Stimulated activated CD4-positive, alpha-beta T cell treated with anti-CD3 and anti-CD28 coated beads, TNF-alpha, amount 100 ng/mL, for 1 hour (primary cell): ENCODE measurements around the gene FGD2.

Source experiments
- DNase-seq, 3 donors: peaks; one replicate each; pipeline ENCODE4 v3.0.0-alpha.2; 2020; ENCODE audit warnings: low read depth in 3 of 3, low spot score in 1 of 3

The FGD2 gene, protein sequence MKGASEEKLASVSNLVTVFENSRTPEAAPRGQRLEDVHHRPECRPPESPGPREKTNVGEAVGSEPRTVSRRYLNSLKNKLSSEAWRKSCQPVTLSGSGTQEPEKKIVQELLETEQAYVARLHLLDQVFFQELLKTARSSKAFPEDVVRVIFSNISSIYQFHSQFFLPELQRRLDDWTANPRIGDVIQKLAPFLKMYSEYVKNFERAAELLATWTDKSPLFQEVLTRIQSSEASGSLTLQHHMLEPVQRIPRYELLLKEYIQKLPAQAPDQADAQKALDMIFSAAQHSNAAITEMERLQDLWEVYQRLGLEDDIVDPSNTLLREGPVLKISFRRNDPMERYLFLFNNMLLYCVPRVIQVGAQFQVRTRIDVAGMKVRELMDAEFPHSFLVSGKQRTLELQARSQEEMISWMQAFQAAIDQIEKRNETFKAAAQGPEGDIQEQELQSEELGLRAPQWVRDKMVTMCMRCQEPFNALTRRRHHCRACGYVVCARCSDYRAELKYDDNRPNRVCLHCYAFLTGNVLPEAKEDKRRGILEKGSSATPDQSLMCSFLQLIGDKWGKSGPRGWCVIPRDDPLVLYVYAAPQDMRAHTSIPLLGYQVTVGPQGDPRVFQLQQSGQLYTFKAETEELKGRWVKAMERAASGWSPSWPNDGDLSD

GRCh38 chr6:37005061-37005810, at the start of gene FGD2:
Gene FGD2, plus strand, starts transcription at chr6:37005655. Its CDS starts 163 bp downstream, at chr6:37005818.
- no peak for DNase-seq

GRCh38 chr6:36955671-36956445, 49.6 kb upstream of the FGD2 start:
- DNase-seq: no peak

- DNase-seq: no peak
Measured at GRCh38 chr6:36956446-36956820, 49.0 kb upstream of the FGD2 start.

- no peak for DNase-seq
Measured at GRCh38 chr6:36957773-36958271, 47.6 kb upstream of the FGD2 start.

GRCh38 chr6:36958775-36959554, 46.5 kb upstream of the FGD2 start:
- DNase-seq: no peak

- DNase-seq: no peak
Measured at GRCh38 chr6:36959555-36960250, 45.8 kb upstream of the FGD2 start.

DNA sequence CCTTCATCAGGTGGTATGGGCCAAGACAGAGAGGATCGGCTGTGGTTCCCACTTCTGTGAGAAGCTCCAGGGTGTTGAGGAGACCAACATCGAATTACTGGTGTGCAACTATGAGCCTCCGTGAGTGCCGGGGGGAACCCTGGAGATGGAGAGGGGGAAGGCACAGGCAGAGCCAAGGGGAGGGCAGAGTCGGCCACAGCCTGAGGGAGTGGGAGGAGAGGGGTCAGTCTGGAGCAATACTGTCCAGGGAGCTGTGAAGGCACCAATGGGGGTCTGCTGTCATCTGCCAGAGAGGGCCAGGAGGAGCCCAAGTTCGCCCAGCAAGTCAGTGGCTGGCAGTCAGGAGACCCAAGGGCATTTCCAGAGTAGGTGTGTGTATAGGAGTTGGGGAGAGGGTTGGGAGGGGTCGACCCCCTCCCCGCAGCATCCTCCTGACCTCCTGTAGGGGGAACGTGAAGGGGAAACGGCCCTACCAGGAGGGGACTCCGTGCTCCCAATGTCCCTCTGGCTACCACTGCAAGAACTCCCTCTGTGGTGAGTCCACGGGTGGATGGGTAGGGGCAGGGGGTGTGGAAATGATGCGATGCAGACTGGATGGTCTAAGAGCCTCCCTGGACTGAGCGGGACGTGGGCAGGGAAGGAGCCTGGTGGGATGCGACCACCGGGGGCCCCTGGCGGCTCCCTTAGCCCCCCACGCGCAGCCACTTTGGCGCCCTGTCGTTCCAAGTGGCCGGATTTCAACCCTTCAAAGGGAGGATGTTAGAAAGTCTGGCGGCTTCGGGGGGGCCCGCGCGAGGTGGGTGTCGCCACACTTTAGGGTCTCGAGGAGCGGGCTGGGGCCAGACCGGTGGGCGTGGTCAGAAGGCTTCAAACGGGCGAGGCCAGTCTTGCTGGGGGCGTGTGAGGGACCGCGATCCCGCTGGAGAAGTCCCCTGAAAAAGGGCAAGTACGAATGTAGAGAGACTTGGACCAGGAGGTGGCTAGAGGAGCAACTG, 43.7 kb upstream of the FGD2 start:
- no peak for DNase-seq

- DNase-seq: peak; percentile 54 to 59 (median 57)
Measured at GRCh38 chr6:36962874-36963273, 42.6 kb upstream of the FGD2 start.

DNA sequence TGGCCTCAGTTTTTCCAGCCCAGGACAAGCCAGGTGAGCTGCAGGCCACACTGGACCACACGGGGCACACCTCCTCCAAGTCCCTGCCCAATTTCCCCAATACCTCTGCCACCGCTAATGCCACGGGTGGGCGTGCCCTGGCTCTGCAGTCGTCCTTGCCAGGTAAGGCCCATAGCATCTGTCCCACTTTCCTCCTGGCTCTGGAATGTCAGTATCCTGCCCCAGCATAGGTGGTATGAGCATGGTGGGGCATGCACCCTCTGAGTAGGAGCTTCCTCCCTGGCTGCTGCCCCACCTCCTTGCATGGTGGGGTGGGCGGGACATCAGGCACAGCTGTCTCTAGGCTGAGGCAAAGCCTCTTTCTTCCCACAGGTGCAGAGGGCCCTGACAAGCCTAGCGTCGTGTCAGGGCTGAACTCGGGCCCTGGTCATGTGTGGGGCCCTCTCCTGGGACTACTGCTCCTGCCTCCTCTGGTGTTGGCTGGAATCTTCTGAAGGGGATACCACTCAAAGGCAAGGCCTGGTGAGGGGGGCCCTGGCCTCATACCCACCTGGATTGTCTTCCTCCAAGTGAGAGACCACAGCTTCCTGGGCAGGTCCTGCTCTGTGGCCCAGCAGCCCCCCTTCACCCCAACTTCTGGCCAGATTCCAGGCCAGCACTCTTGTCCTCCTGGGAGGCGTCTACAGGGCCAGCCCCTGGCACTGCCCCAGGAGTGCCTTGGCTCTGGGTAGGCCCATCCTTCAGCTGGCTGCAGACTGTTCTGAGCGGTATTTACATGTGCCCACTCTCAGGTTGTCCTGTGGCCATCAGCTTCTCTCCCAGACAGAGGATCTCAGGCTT, 41.8 kb upstream of the FGD2 start:
- DNase-seq: no peak

GRCh38 chr6:36964349-36964748, 41.1 kb upstream of the FGD2 start:
- DNase-seq: no peak

GRCh38 chr6:36964908-36965307, 40.5 kb upstream of the FGD2 start:
- DNase-seq: no peak

GRCh38 chr6:36967301-36967700, 38.2 kb upstream of the FGD2 start:
- DNase-seq: no peak

GRCh38 chr6:36967757-36968156, 37.7 kb upstream of the FGD2 start:
- no peak for DNase-seq

- DNase-seq: no peak
Measured at GRCh38 chr6:36968266-36968977, 37.0 kb upstream of the FGD2 start.

GRCh38 chr6:36969240-36969691, 36.2 kb upstream of the FGD2 start:
- no peak for DNase-seq

DNA sequence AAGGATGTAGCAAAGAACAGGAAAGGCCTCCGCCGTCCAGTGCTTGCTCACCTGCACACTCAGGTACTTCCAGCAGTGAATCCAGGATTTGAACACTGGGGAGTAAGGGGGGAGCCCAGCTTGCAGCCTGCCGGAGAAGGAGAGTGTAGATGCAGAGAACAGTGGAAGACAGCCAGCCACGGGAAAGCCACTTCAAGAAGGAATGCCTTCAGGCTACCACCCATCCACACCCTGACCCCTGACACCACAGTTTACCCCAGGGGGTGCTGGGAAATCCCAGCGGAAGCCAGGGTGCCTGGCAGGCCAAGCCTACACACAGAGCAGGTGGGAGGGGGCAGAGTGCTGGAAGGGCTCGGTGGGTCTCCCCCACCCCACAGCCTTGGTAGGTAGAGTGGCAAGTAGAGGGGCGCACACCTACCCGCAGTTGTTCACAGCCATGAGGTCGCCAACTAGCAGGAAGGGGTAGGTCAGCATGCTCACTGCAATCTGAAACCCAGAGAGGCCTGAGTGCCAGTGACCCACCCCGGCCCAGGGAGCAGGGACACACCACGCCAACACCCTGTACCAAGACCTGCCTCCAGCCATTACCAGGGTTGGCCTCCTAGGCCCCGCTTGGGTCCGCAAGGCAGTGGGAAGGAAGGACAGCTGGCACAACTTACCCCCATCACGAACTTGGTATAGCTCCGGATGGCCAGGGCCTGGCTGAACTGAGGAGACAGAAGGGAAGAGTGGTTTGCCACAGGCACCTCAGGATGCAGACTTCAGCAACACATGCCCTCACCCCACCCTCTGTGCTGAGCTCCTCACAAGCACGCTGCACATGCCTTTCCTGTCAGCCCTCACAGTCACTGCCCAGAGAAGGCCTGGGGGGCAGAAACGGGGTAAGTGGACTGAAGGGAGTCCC, 35.2 kb upstream of the FGD2 start:
- DNase-seq: no peak
